ENCODE results near the gene KRTAP10-7. TPM values are rescaled to one million over a fixed set of nuclear protein-coding genes. Genes with fewer than 3 reads are reported as not detected.

The KRTAP10-7 gene
- total and polyA plus RNA-seq, 2 experiments from 2014 or later: not detected

DNA sequence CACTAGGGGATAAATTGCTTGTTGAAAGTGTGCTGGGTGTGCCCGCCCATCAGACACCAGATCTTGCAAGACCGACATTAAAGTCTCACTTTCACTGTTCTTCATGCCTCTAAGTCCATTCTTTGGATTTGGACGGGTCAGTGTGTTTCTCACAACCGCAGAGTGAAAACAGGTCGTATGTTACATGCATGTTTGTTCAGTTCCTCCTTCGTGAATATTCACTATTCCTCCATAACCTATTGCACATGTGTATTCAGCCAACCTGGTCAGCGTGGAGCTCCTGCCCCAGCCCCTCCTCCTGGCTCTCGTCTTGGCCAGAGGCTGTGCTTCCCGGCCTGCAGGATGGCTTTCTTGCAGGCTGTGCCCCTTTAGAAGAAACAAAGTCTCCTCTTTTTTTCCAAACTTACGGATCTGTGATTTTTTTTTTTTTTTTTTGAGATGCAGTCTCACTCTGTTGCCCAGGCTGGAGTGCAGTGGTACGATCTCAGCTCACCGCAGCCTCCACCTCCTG lies 5.9 kb upstream of the KRTAP10-7 start:
- no peak for TF ChIP-seq ZNF114 (CRISPR knock-in tag; IDR thresholded peaks at IDR 0.05)
- TF ChIP-seq ZNF331 (CRISPR knock-in tag; IDR thresholded peaks at IDR 0.05; ENCODE audit: low read depth): no peak
- TF ChIP-seq, protein P1, sequence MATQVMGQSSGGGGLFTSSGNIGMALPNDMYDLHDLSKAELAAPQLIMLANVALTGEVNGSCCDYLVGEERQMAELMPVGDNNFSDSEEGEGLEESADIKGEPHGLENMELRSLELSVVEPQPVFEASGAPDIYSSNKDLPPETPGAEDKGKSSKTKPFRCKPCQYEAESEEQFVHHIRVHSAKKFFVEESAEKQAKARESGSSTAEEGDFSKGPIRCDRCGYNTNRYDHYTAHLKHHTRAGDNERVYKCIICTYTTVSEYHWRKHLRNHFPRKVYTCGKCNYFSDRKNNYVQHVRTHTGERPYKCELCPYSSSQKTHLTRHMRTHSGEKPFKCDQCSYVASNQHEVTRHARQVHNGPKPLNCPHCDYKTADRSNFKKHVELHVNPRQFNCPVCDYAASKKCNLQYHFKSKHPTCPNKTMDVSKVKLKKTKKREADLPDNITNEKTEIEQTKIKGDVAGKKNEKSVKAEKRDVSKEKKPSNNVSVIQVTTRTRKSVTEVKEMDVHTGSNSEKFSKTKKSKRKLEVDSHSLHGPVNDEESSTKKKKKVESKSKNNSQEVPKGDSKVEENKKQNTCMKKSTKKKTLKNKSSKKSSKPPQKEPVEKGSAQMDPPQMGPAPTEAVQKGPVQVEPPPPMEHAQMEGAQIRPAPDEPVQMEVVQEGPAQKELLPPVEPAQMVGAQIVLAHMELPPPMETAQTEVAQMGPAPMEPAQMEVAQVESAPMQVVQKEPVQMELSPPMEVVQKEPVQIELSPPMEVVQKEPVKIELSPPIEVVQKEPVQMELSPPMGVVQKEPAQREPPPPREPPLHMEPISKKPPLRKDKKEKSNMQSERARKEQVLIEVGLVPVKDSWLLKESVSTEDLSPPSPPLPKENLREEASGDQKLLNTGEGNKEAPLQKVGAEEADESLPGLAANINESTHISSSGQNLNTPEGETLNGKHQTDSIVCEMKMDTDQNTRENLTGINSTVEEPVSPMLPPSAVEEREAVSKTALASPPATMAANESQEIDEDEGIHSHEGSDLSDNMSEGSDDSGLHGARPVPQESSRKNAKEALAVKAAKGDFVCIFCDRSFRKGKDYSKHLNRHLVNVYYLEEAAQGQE (IDR thresholded peaks at IDR 0.05; ENCODE audit: unreplicated experiment): no peak
- no peak for TF ChIP-seq STAT1 (IDR thresholded peaks at IDR 0.05; ENCODE audit: unreplicated experiment)
- TF ChIP-seq POLR2AphosphoS5 (IDR thresholded peaks at IDR 0.05; ENCODE audit: low read depth): no peak
- TF ChIP-seq EZH2phosphoT487 (IDR thresholded peaks at IDR 0.05; ENCODE audit: unreplicated experiment): no peak
- TF ChIP-seq CREB1 (CRISPR knock-in tag; IDR thresholded peaks at IDR 0.05; ENCODE audit: low read depth): no peak
- TF ChIP-seq NANOG (IDR thresholded peaks at IDR 0.05; ENCODE audit: borderline replicate concordance): no peak
- TF ChIP-seq, protein P2, sequence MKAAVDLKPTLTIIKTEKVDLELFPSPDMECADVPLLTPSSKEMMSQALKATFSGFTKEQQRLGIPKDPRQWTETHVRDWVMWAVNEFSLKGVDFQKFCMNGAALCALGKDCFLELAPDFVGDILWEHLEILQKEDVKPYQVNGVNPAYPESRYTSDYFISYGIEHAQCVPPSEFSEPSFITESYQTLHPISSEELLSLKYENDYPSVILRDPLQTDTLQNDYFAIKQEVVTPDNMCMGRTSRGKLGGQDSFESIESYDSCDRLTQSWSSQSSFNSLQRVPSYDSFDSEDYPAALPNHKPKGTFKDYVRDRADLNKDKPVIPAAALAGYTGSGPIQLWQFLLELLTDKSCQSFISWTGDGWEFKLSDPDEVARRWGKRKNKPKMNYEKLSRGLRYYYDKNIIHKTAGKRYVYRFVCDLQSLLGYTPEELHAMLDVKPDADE (IDR thresholded peaks at IDR 0.05): no peak
- TF ChIP-seq, protein P3, sequence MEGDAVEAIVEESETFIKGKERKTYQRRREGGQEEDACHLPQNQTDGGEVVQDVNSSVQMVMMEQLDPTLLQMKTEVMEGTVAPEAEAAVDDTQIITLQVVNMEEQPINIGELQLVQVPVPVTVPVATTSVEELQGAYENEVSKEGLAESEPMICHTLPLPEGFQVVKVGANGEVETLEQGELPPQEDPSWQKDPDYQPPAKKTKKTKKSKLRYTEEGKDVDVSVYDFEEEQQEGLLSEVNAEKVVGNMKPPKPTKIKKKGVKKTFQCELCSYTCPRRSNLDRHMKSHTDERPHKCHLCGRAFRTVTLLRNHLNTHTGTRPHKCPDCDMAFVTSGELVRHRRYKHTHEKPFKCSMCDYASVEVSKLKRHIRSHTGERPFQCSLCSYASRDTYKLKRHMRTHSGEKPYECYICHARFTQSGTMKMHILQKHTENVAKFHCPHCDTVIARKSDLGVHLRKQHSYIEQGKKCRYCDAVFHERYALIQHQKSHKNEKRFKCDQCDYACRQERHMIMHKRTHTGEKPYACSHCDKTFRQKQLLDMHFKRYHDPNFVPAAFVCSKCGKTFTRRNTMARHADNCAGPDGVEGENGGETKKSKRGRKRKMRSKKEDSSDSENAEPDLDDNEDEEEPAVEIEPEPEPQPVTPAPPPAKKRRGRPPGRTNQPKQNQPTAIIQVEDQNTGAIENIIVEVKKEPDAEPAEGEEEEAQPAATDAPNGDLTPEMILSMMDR (conservative IDR thresholded peaks at IDR 0.05; ENCODE audit: low read depth in 2 of 2): no peak
- no peak for TF ChIP-seq JUNB (IDR thresholded peaks at IDR 0.05; ENCODE audit: unreplicated experiment)
- TF ChIP-seq EZH2 (IDR thresholded peaks at IDR 0.05; ENCODE audit: low read depth, unreplicated experiment): no peak
- Histone ChIP-seq H3K4me2 (0 out of 2 replicates have a peak overlapping the region, but pooled peaks have one; percentile 32), H3K4me3 (no peak overlapping the region), H3K4me1 (ENCODE audit: insufficient read depth) (peaks cover 20% of the 10 kb centered on the region), H3K79me2 (replicated peaks; ENCODE audit: insufficient read depth) (no peaks in the 10 kb centered on the region), H3K27me3 (ENCODE audit: insufficient read depth) (no peaks in the 10 kb centered on the region), H2AFZ (no peak overlapping the region), H4K20me1 (replicated peaks; ENCODE audit: insufficient read depth) (no peaks in the 10 kb centered on the region), H3F3A (replicated peaks; ENCODE audit: low read depth) (0 out of 2 replicates have a peak, but pooled peaks cover 4% of the 10 kb centered on the region), H3K9me2 (ENCODE audit: insufficient read depth) (no peaks in the 10 kb centered on the region), H3K27ac (ENCODE audit: low read depth) (no peak overlapping the region), H3K36me3 (ENCODE audit: insufficient read depth) (no peaks in the 10 kb centered on the region)
- Mint-ChIP-seq H3K9me3 (peaks cover 5% of the 10 kb centered on the region; the same call in 2 of the 3 replicates), H3K4me1 (peaks cover 28% of the 10 kb centered on the region), H3K27ac (no peak overlapping the region), H3K4me3 (no peak overlapping the region), H3K27me3 (ENCODE audit: insufficient read depth, low read depth, poor library complexity) (peaks cover 3% of the 10 kb centered on the region), H3K36me3 (ENCODE audit: low read depth) (no peaks in the 10 kb centered on the region; the same call in 2 of the 3 replicates)
- DNase-seq (ENCODE audit: low spot score) (no peak), ATAC-seq (no peak)
